MCF 10A (cell line): ENCODE measurements around the gene FBN1. TPM values are rescaled to one million over a fixed set of nuclear protein-coding genes. Genes with fewer than 3 reads are reported as not detected.

Experiments
- BruUV-seq: library from RNA; stranded (reverse); fragments of 400-500 nt; replicated peaks from 2 replicates; lab custom pipeline; 2021; lab: Mats Ljungman, UMichigan
- CTCF ChIA-PET: fragments of 300-600 bp; sonication (Branson Sonifier 250); formaldehyde crosslinking; extraction: SDS; loops from one replicate; lab custom pipeline; 2021; ENCODE audit warnings: antibody characterized with exemption, inconsistent platforms; lab: Yijun Ruan, JAX
- POLR2A ChIA-PET: fragments of 300-600, 350-650 bp; sonication (Branson Sonifier 250); formaldehyde crosslinking; extraction: SDS; loops from one replicate; lab custom pipeline; 2020; ENCODE audit warnings: antibody characterized with exemption, inconsistent platforms; lab: Yijun Ruan, JAX
- DNase-seq: peaks from one replicate; pipeline ENCODE4 v3.0.0-alpha.2; 2018; ENCODE audit not compliant: unreplicated experiment
- H3K27ac Mint-ChIP-seq: one replicate; pipeline ENCODE4 v1.8.0; 2022; ENCODE audit warnings: mild to moderate bottlenecking, low read depth, mixed read lengths; ENCODE audit not compliant: unreplicated experiment
- H3K27me3 Mint-ChIP-seq: one replicate; pipeline ENCODE4 v1.8.0; 2022; ENCODE audit warnings: mixed read lengths; ENCODE audit not compliant: insufficient read depth, unreplicated experiment
- H3K36me3 Mint-ChIP-seq: one replicate; pipeline ENCODE4 v1.8.0; 2022; ENCODE audit warnings: mild to moderate bottlenecking, moderate library complexity, mixed read lengths; ENCODE audit not compliant: insufficient read depth, unreplicated experiment
- H3K4me1 Mint-ChIP-seq: one replicate; pipeline ENCODE4 v1.8.0; 2022; ENCODE audit warnings: mixed read lengths; ENCODE audit not compliant: insufficient read depth, unreplicated experiment
- H3K4me3 Mint-ChIP-seq: one replicate; pipeline ENCODE4 v1.8.0; 2022; ENCODE audit warnings: mild to moderate bottlenecking, moderate library complexity, mixed read lengths; ENCODE audit not compliant: unreplicated experiment
- H3K9me3 Mint-ChIP-seq: one replicate; pipeline ENCODE4 v1.8.0; 2022; ENCODE audit warnings: mixed read lengths; ENCODE audit not compliant: unreplicated experiment
- CTCF ChIP-seq: fragments of 200-600 bp; IDR thresholded peaks from one replicate; pipeline ENCODE4 v1.8.0; 2022; ENCODE audit warnings: antibody characterized with exemption, mild to moderate bottlenecking; ENCODE audit not compliant: unreplicated experiment
- intact Hi-C: fragments of 100-400 bp; cut with micrococcal nuclease; formaldehyde crosslinking; loops from 2 replicates; pipeline ENCODE4 v1.14.1; 2022
- total RNA-seq: library from RNA; stranded (reverse); gene quantifications from 2 replicates; pipeline ENCODE4 v1.2.3, GENCODE V29; 2022

The FBN1 gene
- total RNA-seq, 1 experiment from 2014 or later = 14.3 TPM

- no peak for DNase-seq
- ChIA-PET CTCF (interaction anchor here (0.6 kb wide), 1 partner anchor 228 kb away, joined by 4 read pairs; no protein-coding TSS in a partner anchor), POLR2A (interaction anchor here (0.7 kb wide), 1 partner anchor 160 kb away, joined by 3 read pairs; no protein-coding TSS in a partner anchor)
- no peak for TF ChIP-seq CTCF
- H3K27ac Mint-ChIP-seq = no peak overlapping the region
- no peaks in the 10 kb centered on the region for H3K27me3 Mint-ChIP-seq
- peaks cover 2% of the 10 kb centered on the region for H3K9me3 Mint-ChIP-seq
- no TSS peak for BruUV-seq
- H3K4me1 Mint-ChIP-seq = peaks cover 7% of the 10 kb centered on the region
- H3K36me3 Mint-ChIP-seq = no peaks in the 10 kb centered on the region
- intact Hi-C loops = no loop called here
- H3K4me3 Mint-ChIP-seq = no peak overlapping the region
Measured at GRCh38 chr15:48581219-48581618, 64.3 kb downstream of the FBN1 start.

- H3K27ac Mint-ChIP-seq = no peak overlapping the region
- H3K4me3 Mint-ChIP-seq = no peak overlapping the region
- BruUV-seq = no TSS peak
- no peak for TF ChIP-seq CTCF
- ChIA-PET POLR2A (interaction anchor here (1.6 kb wide), 1 partner anchor 22 kb away, joined by 3 read pairs; no protein-coding TSS in a partner anchor), CTCF (no interaction called here)
- H3K9me3 Mint-ChIP-seq = peaks cover 7% of the 10 kb centered on the region
- DNase-seq = no peak
- intact Hi-C loops = no loop called here
- H3K27me3 Mint-ChIP-seq = no peaks in the 10 kb centered on the region
- H3K36me3 Mint-ChIP-seq = no peaks in the 10 kb centered on the region
- H3K4me1 Mint-ChIP-seq = peaks cover 7% of the 10 kb centered on the region
Measured at GRCh38 chr15:48580736-48581135, 64.8 kb downstream of the FBN1 start.

- peaks cover 11% of the 10 kb centered on the region for H3K9me3 Mint-ChIP-seq
- ChIA-PET POLR2A (interaction anchor here (0.5 to 1.6 kb wide), 3 partner anchors 8 to 39 kb away, joined by 3 to 4 read pairs (median 3); no protein-coding TSS in a partner anchor), CTCF (interaction anchor here (0.6 to 1.1 kb wide), 3 partner anchors 14 to 72 kb away, joined by 3 to 4 read pairs (median 4); no protein-coding TSS in a partner anchor)
- no peaks in the 10 kb centered on the region for H3K27me3 Mint-ChIP-seq
- no peak overlapping the region for H3K27ac Mint-ChIP-seq
- BruUV-seq = no TSS peak
- H3K4me1 Mint-ChIP-seq = peaks cover 7% of the 10 kb centered on the region
- H3K4me3 Mint-ChIP-seq = no peak overlapping the region
- TF ChIP-seq CTCF = no peak
- DNase-seq = no peak
- intact Hi-C loops = no loop called here
- no peaks in the 10 kb centered on the region for H3K36me3 Mint-ChIP-seq
Measured at GRCh38 chr15:48579945-48580671, 65.4 kb downstream of the FBN1 start.

- H3K27me3 Mint-ChIP-seq = no peaks in the 10 kb centered on the region
- H3K36me3 Mint-ChIP-seq = no peaks in the 10 kb centered on the region
- POLR2A ChIA-PET = interaction anchor here (1.5 kb wide), 1 partner anchor 10 kb away, joined by 4 read pairs; no protein-coding TSS in a partner anchor
Measured at GRCh38 chr15:48578965-48579364, 66.5 kb downstream of the FBN1 start.

More at GRCh38 chr15:48578965-48579364, 66.5 kb downstream of the FBN1 start:
- no TSS peak for BruUV-seq
- peaks cover 11% of the 10 kb centered on the region for H3K9me3 Mint-ChIP-seq
- intact Hi-C loops = no loop called here
- no peak overlapping the region for H3K27ac Mint-ChIP-seq
- H3K4me3 Mint-ChIP-seq = no peak overlapping the region
- TF ChIP-seq CTCF = no peak
- CTCF ChIA-PET = interaction anchor here (0.6 to 1.1 kb wide), 6 partner anchors 11 to 277 kb away, joined by 3 to 5 read pairs (median 4); no protein-coding TSS in a partner anchor
- DNase-seq = no peak
- peaks cover 7% of the 10 kb centered on the region for H3K4me1 Mint-ChIP-seq
